GM19438 (cell line): ENCODE measurements around the gene ZNF513.
A peak's percentile ranks its signal among the peaks of the same experiment; 100 is the strongest.
"Not testable (repeated sequence)": the region's sequence is repeated elsewhere in the genome, so short reads cannot be mapped to it uniquely, and the experiment has no call there.

Source experiments
- ATAC-seq: cut with Tn5 transposase; IDR thresholded peaks from one replicate; pipeline ENCODE4 v1.9.1; 2021; ENCODE audit warnings: low read depth; ENCODE audit not compliant: unreplicated experiment

Gene ZNF513

GRCh38 chr2:27362678-27363420 is 17.7 kb downstream of the ZNF513 start:
- no peak for ATAC-seq

- peak; percentile 85 for ATAC-seq
These were observed 24.0 kb downstream of the ZNF513 start, which contains the start of gene GTF3C2 for GRCh38 chr2:27356382-27357181. TSS of gene GTF3C2 (minus strand) at chr2:27356764. CDS start at chr2:27343554, 13,210 bp downstream.

- ATAC-seq = peak; percentile 36
These were observed 24.5 kb downstream of the ZNF513 start for GRCh38 chr2:27356056-27356381.

- no peak for ATAC-seq
These were observed 26.0 kb downstream of the ZNF513 start for GRCh38 chr2:27354597-27354927.

GRCh38 chr2:27353762-27354596 is 26.6 kb downstream of the ZNF513 start:
- ATAC-seq = no peak

GRCh38 chr2:27353386-27353761 is 27.2 kb downstream of the ZNF513 start:
- ATAC-seq = not testable (repeated sequence)

- no peak for ATAC-seq
These were observed 28.5 kb downstream of the ZNF513 start for GRCh38 chr2:27351802-27352598.

- no peak for ATAC-seq
These were observed 30.3 kb downstream of the ZNF513 start for GRCh38 chr2:27350106-27350693.

GRCh38 chr2:27347641-27348040 is 32.9 kb downstream of the ZNF513 start:
- no peak for ATAC-seq

GRCh38 chr2:27336173-27336572 is 44.4 kb downstream of the ZNF513 start:
- no peak for ATAC-seq

GRCh38 chr2:27335311-27335710 is 45.2 kb downstream of the ZNF513 start:
- no peak for ATAC-seq
